GM21528 (cell line): ENCODE data around the gene TMEM114.

ENCODE experiments used
- ATAC-seq: cut with Tn5 transposase; IDR thresholded peaks from one replicate; pipeline ENCODE4 v1.9.1; 2021; ENCODE audit warnings: mild to moderate bottlenecking, moderate library complexity; ENCODE audit not compliant: unreplicated experiment, low FRiP score

TMEM114 gene

DNA sequence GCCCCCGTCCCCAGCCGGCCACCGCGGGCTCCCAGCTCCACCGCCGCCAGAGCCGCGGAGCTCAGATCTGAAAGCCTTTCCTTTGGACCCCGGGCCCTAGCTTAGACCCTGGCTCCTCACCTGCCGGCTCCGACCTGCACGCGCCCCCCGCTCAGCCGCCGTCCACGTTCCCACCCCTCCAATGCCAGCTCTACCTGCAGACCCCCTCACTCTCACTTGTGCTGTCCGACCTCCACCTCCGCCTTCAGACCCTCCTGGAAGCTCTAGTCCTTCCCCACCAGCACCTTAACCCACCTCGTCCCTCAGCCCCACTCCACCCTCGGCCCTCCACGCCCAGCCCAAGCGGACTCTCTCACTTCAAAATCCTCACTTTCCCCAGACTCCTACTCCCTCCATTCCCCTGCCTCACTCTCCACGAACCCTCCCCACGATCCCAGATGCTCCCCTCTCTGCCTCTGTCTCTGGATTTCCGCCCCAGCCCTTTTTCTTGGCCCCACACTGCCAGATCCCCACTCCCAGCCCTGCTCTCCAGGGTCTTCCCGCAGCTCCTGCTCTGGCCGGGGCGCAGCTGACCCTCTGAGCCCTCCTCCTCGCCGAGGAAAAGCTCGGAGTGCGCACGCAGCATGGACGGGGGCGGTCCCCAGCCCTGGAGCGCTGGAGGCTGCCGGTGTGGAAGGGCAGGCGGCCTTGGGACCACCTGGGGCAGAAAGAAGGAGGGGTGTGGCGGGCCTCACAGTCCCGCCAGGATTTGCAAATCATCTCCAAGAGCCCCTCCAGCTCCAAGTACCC lies at the start of gene TMEM114:
Gene TMEM114, minus strand, starts transcription at position 612 of the 789 bp plus-strand sequence. CDS start 673 bp downstream, outside the sequence.
- no peak for ATAC-seq

DNA sequence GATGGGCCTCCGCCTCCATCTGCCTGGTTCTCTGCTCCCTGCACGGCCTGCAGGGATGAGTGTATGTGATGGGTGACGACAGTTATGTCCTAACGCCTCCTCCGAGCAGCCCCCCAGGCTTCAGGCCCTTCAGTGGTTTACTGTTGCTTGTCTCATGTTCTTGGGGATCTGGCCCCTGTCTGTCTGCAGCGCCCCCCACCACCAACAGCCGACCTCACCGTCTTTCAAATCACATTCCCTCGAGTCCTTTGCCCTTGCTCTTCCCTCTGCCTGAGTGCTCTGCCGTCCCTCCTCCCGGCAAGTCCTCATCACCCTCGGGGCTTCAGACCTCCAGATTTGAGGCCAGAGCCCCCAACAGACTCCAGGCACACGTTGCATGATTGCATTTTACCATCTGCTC lies 49.4 kb upstream of the TMEM114 start:
- no peak for ATAC-seq

DNA sequence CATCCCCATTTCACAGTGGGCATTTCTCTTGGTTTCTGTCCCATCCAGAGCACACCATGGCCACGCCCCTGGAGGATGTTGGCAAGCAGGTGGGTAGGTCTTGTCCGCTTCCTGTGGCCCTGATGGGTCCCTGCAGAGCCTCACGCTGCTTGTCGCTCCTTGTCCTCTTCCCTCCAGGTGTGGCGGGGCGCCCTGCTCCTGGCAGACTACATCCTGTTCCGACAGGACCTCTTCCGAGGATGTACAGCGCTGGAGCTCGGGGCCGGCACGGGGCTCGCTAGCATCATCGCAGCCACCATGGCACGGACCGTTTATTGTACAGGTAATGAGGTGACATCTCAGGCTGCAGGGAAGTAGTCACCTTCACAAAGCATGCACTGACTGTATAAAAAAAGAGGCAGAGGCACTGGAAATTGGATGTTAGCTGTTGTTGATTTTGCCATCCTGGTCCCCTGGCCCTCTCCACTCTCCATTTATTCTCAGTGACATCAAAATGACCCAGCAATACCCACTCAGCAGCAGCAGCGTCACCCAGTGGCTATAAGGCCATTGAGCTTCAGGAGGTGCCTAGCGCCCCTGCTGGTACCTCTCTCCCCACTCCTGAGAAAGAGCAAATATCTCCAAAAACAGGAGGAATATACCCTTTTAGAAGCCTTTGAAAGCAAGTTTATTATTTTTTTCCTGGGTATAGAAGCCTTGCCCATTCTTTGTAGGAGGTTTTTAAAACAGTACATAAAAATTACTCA lies 44.9 kb upstream of the TMEM114 start:
- ATAC-seq, result no peak

DNA sequence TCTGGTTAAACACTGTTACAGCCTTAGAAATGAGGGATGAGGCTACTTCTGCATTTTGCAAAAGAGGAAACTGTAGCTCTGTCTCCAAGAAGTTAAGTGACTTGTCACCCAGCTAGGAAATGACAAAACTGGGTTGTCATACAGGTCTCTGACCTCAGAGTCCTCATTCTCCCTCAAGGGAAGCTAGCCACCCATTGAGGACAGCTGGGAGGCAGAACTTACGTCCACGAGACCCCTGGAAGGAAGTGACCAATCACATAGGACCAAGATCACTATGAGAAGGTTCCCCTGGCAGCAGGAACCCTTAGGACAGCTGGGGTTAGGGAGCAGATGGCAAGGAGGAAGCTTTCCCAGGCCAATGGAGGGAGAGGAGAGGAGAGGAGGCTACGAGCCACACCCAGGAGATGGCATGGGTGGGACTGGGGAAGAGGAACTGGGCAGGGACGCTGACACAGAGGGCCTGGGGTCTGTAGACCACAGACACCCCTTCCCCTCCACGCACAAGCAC lies 42.4 kb upstream of the TMEM114 start:
- ATAC-seq, result no peak

DNA sequence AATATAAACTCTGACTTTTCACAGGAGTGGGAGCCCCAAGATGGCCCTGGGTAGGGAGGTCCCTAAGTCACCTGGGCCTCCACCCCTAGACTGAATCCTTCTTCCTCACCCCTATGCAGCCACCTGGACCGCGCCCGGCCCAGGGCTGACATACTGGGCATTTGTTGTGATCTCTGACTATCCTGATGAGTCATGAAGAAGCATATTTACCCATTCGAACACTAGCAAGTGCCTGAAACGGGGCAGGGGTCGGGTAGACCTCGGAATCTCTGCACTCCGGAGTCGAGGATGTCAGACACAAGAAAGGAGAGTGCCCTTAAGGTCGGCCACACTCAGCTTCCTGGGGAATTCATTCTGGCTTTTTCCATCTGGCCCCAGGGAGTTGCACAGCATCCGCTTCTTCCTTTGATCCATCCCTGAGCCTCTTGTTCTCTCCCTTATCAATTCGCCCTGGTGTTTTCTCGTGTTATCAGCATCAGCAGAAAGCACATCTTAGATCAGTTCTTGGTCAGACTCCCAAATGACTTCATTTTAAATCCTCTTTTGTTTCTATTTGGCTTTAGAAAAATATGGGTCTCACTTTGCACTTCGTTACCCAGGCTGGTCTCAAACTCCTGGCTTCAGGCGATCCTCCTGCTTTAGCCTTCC lies 41.6 kb upstream of the TMEM114 start:
- ATAC-seq, result no peak

DNA sequence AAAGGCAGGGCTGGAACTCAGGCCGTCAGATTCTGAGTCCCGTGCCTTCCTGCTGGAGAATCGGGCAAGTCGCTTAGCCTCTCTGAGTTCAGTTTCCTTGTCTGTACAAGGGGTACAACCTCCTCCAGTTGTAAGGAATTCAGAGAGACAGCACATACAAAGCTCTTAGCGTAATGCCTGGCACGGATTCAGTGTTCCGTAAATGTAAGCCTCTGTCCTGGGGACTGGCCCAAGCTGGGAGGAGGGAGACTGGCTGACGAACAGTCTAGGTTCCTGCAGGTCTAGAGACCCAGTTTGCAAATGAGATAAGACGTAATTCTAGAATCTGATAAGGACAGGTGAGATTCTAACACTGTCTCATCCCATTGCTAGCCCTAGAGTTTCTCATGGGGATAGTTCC lies 41.1 kb upstream of the TMEM114 start:
- no peak for ATAC-seq

DNA sequence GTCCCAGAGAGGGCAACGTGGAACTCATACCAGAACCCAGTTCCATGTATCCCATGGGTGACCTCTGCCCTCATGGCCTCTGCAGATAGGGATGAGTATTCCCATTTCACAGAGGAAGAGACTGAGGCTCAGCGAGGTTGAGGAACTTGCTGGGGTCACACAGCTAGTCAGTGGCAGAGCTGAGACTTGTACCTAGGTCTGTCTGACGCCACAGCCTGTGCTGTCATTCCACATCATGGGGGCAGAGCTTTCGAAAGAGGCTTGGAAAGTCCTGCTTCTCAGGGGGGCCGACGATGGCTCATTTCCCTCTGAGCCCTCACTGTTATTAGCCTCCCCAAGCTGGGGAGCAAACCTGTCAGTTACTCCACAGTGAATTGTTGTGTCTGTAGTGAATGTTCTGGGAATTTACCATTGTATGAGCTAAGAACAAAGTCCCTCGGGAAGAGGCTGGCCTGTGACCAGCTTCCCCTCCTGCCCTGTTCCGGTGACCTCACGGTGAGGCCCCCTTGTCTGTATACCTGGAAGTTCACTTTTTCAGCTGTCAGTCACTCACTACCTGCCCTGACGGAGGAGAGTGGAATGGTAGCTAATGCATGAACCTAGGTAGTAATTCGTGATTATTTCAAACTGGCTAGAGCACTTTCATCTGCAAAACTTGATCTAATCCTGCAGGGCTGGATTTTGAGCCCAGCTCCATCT lies 40.1 kb upstream of the TMEM114 start:
- no peak for ATAC-seq

DNA sequence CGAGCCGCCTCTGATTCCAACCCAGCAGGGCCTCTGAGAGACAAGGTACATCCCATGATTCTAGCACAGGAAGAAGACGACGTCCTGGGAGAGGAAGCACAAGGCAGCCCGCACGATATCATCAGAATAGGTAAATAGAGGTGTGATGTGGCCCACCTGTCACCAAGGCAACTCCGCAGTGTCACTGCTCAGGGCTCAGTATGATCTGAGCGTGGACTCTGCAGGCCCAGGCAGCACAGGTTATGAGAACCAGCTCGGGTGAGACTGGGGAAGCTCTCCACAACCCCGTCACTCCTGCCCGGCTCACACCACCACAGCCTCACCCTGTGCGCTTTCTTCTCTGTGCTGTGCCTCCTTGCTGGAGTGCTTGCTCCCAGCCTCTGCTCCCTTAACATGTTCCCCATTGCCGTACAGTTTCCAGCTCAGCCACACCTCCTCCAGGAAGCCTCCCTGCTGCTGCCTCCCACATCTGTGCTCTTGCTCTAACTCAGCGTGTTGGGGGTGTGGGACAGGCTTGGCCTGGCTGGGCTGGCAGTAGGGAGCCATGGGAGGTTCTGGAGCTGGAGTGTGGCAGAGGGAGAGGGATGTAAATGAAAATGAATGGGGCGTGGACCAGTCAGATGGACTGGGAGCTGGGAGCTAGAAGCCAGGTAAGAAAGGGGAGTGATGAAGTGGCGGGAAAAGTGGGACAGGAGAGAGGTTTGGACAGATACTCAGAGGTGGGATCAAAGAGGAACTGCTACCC lies 38.8 kb upstream of the TMEM114 start:
- no peak for ATAC-seq

DNA sequence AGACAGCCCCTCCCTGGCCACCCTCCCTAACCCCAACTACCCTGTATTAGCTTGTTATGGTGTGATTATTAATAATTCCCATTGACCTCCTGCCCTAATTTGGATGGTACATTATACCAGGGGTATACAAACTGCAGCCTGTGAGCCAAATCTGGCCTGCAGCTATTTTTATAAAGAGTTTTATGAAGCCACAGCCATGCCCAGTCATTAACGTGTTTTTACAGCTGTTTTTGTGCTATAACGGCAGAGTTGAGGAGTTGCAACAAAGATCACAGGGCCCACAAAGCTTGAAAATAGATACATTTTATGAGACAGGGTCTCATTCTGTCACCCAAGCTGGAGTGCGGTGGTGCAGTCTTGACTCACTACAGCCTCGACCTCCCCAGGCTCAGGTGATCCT lies 37.1 kb upstream of the TMEM114 start:
- ATAC-seq, result no peak

DNA sequence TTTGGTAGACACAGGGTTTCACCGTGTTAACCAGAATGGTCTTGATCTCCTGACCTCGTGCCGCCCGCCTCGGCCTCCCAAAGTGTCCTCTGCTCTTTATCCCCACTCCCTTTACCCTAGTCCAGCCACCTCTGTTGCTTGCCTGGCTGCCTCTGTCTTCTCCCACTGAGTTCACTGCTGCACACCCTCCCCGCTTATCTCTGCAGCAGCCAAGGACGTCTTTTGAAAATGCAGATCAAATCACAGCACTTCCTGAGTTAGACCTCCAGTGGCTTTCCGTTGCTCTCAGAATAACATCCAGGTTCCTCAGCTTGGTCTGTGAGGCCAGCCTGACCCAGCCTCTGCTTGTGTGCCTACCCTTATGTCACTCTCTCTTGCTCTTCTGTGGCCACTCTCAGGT lies 36.6 kb upstream of the TMEM114 start:
- no peak for ATAC-seq

DNA sequence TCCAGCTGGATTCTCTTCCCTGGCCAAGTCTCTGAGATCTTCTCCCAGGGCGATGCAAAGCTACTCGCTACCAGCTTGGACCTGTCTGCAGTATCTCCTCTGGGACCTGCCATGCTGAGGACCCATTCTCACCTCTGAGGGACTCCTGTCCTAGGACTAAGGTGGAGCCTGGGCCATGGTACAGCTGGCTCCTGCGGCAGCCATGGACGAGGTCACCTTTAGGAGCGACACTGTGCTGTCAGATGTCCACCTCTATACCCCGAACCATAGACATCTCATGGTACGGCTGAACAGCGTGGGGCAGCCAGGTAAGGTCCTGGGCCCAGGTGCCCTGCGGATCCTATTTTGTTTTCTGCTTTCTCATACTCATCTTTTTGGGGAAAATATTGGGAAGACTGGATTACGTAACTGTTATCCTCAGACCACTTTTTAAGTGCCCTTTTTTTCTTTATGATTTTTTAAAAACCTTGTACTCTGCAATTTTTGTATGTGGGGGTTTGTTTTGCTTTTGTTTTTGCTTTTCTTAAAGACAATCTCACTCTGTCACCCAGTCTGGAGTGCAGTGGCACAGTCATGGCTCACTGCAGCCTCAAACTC lies 35.3 kb upstream of the TMEM114 start:
- no peak for ATAC-seq

DNA sequence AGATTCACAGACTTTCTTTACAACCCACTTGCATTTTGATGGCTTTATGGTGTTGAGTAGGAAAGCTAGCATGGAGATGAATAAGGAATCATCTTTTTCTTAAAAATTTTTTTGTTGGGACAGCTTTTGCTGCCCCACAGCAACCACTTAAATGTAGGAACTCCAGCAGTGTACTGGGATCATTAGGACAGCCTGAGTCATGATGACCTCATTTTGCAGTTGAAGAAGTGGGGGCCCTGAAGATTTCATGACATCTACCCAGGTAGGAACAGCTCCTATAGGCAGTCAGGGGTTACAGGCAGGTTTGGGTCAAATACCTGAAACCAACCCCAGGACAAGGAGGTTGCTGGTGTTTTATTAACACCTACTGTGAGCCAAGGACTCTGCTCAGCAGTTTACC lies 33.3 kb upstream of the TMEM114 start:
- no peak for ATAC-seq

DNA sequence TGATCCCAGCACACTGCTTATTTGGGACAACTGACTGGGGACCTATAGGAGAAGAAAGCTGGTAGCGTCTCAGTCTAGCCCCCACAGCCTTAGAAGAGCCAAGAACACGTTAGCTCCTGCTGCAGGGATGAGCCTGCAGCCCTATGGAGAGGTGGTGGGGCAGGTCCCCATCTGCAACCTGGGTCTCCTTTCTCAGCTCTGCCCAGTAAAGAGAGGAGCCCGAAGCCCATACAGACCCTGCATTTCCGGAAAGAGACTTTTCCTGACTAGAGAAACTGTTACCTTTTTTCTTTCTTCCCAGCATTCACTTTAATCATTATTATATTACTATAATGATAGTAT lies 32.0 kb upstream of the TMEM114 start:
- ATAC-seq, result peak; percentile 21

DNA sequence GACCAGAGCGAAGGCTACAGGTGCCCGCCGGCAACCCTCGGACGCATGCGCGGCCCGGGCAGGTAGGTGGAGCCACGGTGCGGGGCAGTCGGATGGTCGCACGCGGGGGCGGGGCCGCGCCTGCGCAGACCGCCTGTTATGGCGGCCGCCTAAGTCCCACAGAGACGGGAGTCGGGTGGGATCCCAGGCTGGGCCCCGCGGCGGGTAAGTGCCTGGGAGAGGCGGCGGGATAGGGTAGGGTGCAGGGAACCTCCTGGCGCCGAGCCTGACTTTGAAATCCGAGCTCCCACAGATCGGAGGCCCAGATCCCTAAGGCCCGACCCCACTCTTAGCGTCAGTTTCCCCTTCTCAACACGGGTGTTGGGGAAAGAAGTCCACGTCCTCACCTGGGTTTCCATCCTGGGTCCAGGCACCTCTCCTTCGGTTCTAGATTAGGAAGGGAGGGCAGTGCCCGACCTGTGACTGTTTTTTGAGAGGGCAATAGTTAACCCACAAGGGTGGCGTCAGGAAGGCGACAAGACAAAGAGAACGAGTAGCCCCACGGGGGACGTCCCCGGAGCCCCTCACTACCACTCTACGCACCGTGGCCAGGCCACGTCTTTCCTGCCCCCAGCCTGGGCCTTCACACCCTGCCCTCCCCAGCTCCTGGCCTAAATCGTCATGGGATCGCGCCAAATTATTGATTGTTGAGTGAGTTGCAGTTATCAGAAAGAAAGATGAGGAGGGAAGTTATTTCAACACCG lies 31.4 kb upstream of the TMEM114 start, which contains the start of gene METTL22:
Gene METTL22, plus strand, starts transcription at position 127 of the 743 bp plus-strand sequence. CDS start 3,968 bp downstream, outside the sequence.
- peak; percentile 82 for ATAC-seq

DNA sequence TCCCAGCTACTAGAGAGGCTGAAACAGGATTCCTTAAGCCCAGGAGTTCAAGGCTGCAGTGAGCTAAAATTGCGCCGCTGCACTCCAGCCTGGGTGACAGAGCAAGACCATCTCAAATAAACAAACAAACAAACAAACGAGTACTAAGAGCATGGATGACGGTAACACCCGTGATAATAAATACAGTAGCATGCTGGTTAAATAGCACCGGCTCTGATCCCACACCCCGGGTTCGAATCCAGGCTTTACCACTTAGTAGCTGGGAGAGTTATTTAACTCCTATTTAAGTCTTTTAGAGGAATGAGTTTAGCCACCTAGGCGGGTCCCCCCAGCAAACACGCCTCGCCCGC lies 30.9 kb upstream of the TMEM114 start:
- no peak for ATAC-seq

DNA sequence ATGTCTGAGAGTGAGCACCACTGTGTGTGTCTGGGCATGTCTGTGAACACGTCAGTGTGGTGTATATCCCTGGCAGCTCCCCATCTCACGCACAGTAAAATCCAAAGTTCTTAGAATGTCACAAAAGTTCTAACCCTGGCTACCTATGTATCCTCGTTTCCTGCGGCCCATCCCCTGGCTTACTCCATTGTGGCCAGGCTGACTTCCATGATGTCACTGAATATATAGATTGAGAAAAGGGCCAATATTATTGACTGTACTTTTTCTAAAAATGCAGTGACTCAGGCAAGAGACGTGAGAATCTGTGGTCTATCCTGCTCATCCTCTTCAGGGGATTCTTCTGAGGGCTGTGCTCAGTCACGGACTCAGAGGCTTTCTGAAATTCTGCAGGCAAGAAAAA lies 30.2 kb upstream of the TMEM114 start:
- ATAC-seq, result no peak

DNA sequence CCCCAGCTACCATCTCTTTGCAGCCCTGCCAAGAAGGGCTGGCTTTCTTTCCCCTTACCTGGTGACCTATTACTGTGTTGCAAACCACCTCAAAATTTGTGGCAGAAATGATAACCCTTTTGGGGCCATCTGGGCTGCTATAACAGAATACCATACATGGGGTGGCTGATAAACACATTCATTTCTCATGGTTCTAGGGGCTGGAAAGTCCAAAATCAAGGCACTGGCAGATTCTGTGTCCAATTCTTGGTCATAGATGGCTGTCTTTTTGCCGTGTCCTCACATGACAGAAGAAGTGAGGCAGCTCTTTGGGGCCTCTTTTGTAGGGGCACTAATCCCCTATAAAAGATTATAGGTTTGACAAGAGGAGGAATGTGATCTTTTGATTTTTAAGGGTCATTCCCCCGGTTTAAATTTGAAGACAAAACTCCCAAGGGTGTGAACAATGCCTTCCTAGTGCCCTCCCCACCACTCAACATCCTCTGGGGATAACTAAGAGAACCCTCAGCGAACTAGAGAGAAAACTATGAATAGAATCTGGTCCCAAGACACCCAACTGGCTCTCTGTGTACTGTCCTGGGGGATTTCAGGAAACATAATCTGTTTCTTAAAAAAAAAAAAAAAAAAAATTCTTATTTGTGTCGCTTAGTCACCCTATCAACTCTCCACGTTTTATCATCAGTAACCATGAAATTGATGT lies 29.5 kb upstream of the TMEM114 start:
- ATAC-seq, result no peak

DNA sequence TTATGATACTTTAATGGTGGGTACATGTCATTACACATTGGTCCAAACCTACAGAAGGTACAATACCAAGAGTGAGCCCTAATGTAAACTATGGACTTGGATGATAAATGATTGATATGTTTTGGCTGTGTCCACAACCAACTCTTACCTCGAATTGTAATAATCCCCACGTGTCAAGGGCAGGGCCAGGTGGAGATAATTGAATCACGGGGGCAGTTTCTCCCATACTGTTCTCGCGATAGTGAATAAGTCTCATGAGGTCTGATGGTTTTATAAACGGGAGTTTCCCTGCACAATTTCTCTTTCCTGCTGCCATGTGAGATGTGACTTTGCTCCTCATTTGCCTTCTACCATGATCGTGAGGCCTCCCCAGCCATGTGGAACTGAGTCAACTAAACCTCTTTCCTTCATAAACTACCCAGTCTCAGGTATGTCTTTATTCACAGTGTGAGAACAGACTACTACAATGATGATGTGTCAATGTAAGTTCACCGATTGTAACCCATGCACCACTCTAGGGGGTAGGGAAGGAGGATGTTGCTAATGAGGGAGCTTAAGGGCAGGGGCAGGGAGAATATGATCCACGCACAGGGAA lies 24.2 kb upstream of the TMEM114 start:
- no peak for ATAC-seq
